NB4 (cell line): ENCODE results near the gene SEC24C.
A peak's percentile ranks its signal among the peaks of the same experiment; 100 is the strongest.
"Not testable (repeated sequence)": the region's sequence is repeated elsewhere in the genome, so short reads cannot be mapped to it uniquely, and the experiment has no call there.

ENCODE experiments used
- DNase-seq: peaks from one replicate; pipeline ENCODE4 v3.0.0; 2010; ENCODE audit warnings: low read depth
- H3K4me3 ChIP-seq: one replicate; pipeline ENCODE4 v1.5.1; 2011; ENCODE audit warnings: mild to moderate bottlenecking, low read depth, low read length, moderate library complexity
- CTCF ChIP-seq: IDR thresholded peaks from one replicate; pipeline ENCODE4 v1.5.1; 2012; ENCODE audit warnings: low read depth, low read length
- MAX ChIP-seq: IDR thresholded peaks from 2 replicates; pipeline ENCODE4 v1.6.1; 2011; ENCODE audit warnings: low read depth, low read length
- MYC ChIP-seq: IDR thresholded peaks from 2 replicates; pipeline ENCODE4 v1.6.1; 2011; ENCODE audit warnings: low read depth, low read length
- POLR2A ChIP-seq: IDR thresholded peaks from 2 replicates; pipeline ENCODE4 v1.6.1; 2011; ENCODE audit warnings: mild to moderate bottlenecking; ENCODE audit not compliant: insufficient read length; ENCODE audit errors: extremely low read depth

SEC24C gene

GRCh38 chr10:73785721-73786511 lies 41.7 kb downstream of the SEC24C start:
- DNase-seq: peak; percentile 64
- no peak for TF ChIP-seq POLR2A
- peak; percentile 57 for TF ChIP-seq MAX
- TF ChIP-seq CTCF: no peak
- peak; percentile 26; the same call in 1 of the 2 replicates for TF ChIP-seq MYC
- H3K4me3 ChIP-seq: peak overlapping the region; percentile 76

- DNase-seq: no peak
- TF ChIP-seq CTCF: peak; percentile 7
- TF ChIP-seq MAX: no peak
- H3K4me3 ChIP-seq: peak overlapping the region; percentile 76
Observed at GRCh38 chr10:73786512-73786885, 42.3 kb downstream of the SEC24C start.

- DNase-seq, H3K4me3 ChIP-seq: not testable (repeated sequence)
Observed at GRCh38 chr10:73787031-73787800, 43.0 kb downstream of the SEC24C start.

- DNase-seq: no peak
- no peak overlapping the region for H3K4me3 ChIP-seq
- no peak for TF ChIP-seq MYC
- TF ChIP-seq MAX: no peak
- TF ChIP-seq CTCF: no peak
- no peak for TF ChIP-seq POLR2A
Observed at GRCh38 chr10:73788864-73789658, 44.9 kb downstream of the SEC24C start.

GRCh38 chr10:73789659-73790055 lies 45.5 kb downstream of the SEC24C start:
- TF ChIP-seq MAX (no peak), MYC (no peak), POLR2A (no peak), CTCF (no peak)
- H3K4me3 ChIP-seq: no peak overlapping the region
- no peak for DNase-seq
